Astrocyte of the spinal cord (primary cell): ENCODE data around the gene DLGAP1.
"Not testable (repeated sequence)": the region's sequence is repeated elsewhere in the genome, so short reads cannot be mapped to it uniquely, and the experiment has no call there.

Experiments
- DNase-seq: peaks from one replicate; pipeline ENCODE4 v3.0.0; 2011; ENCODE audit warnings: low read depth, low spot score
- H3K4me3 ChIP-seq: 2 replicates; pipeline ENCODE4 v1.5.1; 2011; ENCODE audit warnings: low read depth, mild to moderate bottlenecking, low read length, moderate library complexity
- in situ Hi-C: cut with HindIII; loops from 2 replicates; pipeline ENCODE4 v1.10.0; 2017; ENCODE audit warnings: low sequenced_read_pairs
- TF ChIP-seq, protein P1 (sequence below): IDR thresholded peaks from 2 replicates; pipeline ENCODE4 v1.5.1; 2012; ENCODE audit warnings: low read depth, mild to moderate bottlenecking, low read length, inconsistent platforms

Gene DLGAP1

DNA sequence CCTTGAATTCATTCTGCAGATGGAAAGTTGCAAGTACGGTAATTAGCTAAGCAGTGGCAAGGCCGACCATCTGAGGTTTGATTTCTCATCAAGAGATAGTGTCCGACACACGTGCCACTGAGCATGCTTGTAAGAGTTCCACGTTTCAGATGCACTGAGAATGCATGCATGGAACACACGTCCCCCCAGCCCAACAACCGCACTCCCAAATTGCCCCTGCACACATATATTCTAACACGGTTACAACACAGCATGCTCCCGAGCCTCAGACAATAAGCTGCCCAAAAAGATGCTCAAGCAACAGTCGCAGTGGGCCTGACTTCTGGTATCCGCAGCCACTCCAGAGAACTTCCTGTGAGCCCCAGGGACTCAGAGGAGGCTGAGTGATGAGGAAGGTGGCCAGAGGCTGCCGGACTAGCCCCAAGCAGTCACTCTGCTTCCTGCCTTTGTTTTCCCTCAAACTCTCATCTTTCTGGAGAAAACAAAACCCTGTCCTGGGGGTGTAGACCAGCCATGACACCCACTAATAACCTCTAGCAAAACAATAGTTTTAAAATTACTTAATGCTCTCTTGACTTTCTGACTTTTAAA is 801.2 kb downstream of the DLGAP1 start:
- in situ Hi-C loops = no loop called here
- TF ChIP-seq, protein P1, sequence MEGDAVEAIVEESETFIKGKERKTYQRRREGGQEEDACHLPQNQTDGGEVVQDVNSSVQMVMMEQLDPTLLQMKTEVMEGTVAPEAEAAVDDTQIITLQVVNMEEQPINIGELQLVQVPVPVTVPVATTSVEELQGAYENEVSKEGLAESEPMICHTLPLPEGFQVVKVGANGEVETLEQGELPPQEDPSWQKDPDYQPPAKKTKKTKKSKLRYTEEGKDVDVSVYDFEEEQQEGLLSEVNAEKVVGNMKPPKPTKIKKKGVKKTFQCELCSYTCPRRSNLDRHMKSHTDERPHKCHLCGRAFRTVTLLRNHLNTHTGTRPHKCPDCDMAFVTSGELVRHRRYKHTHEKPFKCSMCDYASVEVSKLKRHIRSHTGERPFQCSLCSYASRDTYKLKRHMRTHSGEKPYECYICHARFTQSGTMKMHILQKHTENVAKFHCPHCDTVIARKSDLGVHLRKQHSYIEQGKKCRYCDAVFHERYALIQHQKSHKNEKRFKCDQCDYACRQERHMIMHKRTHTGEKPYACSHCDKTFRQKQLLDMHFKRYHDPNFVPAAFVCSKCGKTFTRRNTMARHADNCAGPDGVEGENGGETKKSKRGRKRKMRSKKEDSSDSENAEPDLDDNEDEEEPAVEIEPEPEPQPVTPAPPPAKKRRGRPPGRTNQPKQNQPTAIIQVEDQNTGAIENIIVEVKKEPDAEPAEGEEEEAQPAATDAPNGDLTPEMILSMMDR = no peak
- H3K4me3 ChIP-seq = no peak overlapping the region
- no peak for DNase-seq

DNA sequence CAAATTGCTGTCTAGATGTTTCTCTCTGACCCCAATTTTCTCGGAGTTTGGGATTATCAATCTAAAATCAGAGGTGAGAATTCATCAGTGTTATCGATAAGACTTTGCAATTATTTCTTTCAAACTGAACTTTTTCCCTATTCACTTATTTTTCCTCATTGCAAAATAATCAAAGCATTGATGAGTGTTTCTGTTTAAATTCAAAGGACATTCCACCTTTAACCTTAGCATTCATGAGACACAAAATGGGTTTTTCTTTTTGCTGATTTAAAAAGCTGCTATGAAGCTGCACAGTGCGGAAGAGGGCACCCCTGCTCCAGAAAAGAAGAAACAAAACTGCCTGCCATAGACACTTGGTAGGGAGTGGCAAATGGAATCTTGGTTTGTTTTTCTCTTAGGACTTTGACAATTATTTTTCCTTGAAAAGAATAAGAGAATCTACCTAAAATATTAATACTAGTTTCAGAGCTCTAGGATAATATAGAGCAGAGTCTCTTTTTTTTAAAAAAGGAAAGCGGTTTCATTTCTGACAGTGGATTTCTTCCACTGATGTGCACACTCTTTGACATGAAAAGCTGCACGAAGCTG is 801.8 kb downstream of the DLGAP1 start:
- TF ChIP-seq, protein P1 = no peak
- in situ Hi-C loops = no loop called here
- DNase-seq = no peak
- H3K4me3 ChIP-seq = no peak overlapping the region

DNA sequence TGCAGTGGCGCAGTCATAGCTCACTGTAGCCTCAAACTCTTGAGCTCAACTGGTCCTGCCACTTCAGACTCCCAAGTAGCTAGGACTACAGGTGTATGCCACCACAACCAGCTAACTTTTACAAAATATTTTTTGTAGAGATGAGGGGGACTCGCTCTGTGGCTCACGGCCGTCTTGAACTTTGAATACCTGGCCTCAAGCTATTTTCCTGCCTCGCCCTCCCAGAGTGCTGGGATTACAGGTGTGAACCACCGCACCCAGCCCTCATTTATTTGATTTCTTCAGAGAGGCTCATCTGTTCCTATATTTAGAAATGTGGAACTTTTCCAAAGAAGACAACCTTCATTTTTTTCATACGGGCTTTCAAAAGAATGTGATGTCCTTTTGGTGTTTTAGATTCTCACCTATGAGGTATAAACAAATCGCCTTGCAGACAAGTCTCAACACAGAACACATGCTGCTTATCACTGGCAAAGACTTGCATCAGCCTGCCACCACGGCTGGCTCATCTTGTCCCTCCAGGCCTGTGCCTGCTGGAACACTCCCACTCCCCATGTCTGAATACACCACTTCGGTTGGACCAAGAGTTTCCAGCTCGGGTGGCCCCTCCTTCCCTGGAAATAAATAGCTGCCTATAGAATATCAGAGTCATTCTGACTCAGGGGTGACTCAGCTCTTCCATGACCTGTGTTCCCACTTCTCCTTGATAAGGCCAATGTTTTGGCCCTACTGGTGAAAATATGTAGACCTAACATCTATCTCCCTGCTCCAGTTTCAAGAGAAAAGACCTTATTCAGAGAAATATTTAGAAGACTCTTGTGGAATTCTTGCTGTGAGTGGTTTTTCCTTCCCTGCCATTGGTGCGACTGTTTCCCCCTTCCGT is 802.5 kb downstream of the DLGAP1 start:
- peak; percentile 96 for DNase-seq
- in situ Hi-C loops = no loop called here
- TF ChIP-seq, protein P1 = peak; percentile 7
- H3K4me3 ChIP-seq = no peak overlapping the region

DNA sequence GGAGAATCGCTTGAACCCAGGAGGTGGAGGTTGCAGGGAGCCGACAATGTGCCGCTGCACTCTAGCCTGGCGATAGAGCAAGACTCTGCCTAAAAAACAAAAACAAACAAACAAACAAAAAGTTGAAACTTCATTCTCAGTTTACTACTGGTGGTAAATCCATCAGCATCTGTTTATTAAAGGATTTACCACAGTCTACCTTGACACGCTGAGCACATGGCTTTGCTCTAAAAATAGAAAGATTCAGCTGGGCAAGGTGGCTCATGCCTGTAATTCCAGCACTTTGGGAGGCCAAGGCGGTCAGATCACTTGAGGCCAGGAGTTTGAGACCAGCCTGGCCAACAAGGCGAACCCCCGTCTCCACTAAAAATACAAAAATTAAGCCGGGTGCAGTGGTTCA is 803.8 kb downstream of the DLGAP1 start:
- in situ Hi-C loops = no loop called here
- DNase-seq = no peak
- TF ChIP-seq, protein P1 = no peak
- H3K4me3 ChIP-seq = no peak overlapping the region

DNA sequence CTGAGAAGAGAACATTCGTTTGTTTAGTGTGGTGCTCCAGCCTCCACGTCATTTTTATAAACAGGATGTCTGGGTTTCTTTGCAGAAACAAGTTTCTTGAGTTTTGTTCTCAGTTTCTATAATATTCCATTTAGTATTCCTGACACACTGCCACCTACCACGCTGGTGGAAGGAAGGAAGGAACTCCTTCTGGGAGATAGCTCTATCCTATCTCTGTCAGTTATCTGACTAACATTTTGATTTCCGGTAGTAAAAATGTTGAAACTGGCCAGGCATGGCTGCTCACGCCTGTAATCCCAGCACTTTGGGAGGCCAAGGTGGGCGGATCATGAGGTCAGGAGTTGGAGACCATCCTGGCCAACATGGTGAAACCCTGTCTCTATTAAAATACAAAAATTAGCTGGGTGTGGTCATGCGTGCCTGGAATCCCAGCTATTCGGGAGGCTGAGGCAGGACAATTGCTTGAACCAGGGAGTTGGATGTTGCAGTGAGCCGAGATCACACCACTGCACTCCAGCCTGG is 804.5 kb downstream of the DLGAP1 start:
- H3K4me3 ChIP-seq, DNase-seq, in situ Hi-C loops: not testable (repeated sequence)

DNA sequence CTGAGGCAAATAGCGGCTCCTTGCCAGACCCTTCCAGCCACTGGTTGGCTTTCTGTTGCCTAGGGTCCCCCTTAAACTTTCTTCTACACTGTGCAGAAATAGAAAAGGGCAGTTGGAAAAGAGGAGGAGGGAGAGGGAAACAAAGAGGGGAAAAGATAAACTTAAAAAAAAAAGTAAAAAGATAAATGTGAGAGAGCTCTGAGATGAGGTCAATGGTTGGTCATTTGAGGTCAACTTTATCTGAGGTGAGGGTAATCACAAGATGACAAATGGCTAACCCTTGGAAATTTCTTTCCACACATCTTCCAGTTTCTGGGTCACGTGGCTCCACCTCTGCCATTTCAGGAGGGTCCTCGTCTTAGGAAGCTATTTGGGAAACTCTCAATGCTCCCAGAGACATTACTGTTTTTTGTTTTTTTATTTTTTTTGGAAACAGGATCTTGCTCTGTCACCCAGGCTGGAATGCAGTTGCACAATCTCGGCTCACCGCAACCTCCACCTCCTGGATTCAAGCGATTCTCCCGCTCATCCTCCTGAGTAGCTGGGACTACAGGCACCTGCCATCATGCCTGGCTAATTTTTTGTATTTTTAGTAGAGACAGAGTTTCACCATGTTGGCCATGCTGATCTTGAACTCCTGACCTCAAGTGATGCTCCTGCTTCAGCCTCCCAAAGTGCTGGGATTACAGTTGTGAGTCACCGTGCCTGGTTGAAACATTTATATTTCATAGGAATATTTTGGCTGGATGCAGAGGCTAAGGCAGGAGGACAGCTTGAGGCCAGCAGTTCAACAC is 805.3 kb downstream of the DLGAP1 start:
- H3K4me3 ChIP-seq = no peak overlapping the region
- peak; percentile 56 for DNase-seq
- TF ChIP-seq, protein P1 = no peak
- in situ Hi-C loops = no loop called here
